Fibroblast of skin of back (primary cell): ENCODE measurements around the gene ITGB7.
"Not testable (repeated sequence)": the region's sequence is repeated elsewhere in the genome, so short reads cannot be mapped to it uniquely, and the experiment has no call there.

Source experiments
- DNase-seq: peaks from one replicate; pipeline ENCODE4 v3.0.0-alpha.2; 2013

ITGB7 gene

DNA sequence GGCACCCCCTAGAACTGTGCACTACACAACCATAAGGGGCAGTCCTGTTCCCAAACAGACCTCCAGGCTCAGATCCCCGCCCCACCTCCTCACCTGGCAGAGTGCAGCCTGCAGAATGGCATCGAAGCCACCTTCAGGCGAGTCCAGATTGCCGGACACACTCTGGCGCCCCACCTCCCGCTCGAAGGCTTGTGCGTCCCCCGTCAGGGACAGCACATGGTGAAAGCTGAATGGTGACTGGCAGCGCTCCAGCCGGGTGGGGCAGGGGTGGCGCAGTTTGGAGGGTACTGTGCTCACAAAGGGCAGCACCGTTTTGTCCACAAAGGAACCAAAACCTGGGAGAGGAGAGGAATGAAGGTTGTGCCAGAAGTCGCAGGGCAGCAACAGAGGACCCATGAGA, 10.6 kb downstream of the ITGB7 start:
- DNase-seq: no peak

GRCh38 chr12:53195516-53196420, 11.3 kb downstream of the ITGB7 start:
- no peak for DNase-seq

DNA sequence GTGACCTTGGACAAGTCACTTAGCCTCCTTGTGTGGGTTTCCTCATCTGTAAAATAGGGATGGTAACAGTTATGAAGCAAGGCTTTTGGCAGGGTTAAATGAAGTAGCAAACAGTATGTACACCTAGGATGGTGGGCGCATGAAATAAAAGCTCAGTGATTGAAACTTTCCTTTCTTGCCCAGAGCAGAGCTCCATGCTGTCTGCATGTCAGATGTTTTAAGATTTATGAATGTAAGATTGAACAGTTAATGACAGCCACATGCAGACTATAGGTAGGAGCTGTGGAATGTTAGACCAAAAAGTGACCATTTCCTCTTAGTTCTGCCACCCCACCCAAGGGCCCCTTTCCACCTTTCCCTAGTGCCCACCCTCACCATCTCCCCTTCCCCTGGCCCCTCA, 12.1 kb downstream of the ITGB7 start:
- no peak for DNase-seq

- no peak for DNase-seq
Observed at GRCh38 chr12:53193985-53194716, 12.9 kb downstream of the ITGB7 start.

- no peak for DNase-seq
Observed at GRCh38 chr12:53193040-53193439, 14.0 kb downstream of the ITGB7 start.

- no peak for DNase-seq
Observed at GRCh38 chr12:53192531-53193021, 14.5 kb downstream of the ITGB7 start.

- no peak for DNase-seq
Observed at GRCh38 chr12:53191885-53192530, 15.0 kb downstream of the ITGB7 start.

GRCh38 chr12:53191096-53191884, 15.8 kb downstream of the ITGB7 start:
- DNase-seq: no peak

- DNase-seq: peak; percentile 66
Observed at GRCh38 chr12:53190108-53190729, 16.8 kb downstream of the ITGB7 start.

GRCh38 chr12:53187145-53187899, 19.7 kb downstream of the ITGB7 start:
- DNase-seq: no peak

- DNase-seq: no peak
Observed at GRCh38 chr12:53186745-53187144, 20.3 kb downstream of the ITGB7 start.

- DNase-seq: no peak
Observed at GRCh38 chr12:53185582-53186153, 21.4 kb downstream of the ITGB7 start.

- DNase-seq: no peak
Observed at GRCh38 chr12:53184828-53185227, 22.2 kb downstream of the ITGB7 start.

- DNase-seq: no peak
Observed at GRCh38 chr12:53182903-53183302, 24.1 kb downstream of the ITGB7 start.

DNA sequence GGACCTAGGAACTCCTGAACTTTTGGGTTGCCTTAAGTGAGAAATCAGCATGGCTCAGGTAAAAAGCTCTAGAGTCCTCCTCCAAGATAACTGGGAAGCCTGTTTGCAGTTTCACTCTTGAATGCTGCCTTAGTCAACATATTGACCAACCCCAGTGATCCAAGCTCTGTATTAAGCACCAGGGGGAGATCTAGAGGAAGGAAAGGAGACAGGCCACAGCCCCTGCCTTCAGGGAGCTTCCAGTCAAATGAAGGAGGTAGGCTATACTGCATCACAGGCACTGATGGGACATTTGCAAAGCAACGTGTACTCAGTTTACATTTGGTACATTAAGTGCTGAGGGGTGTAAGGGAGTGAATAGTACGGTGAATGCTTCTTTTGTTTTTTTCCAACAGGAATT, 25.1 kb downstream of the ITGB7 start:
- DNase-seq: no peak

- peak; percentile 79 for DNase-seq
Observed at GRCh38 chr12:53180931-53181645, 26.0 kb downstream of the ITGB7 start.

DNA sequence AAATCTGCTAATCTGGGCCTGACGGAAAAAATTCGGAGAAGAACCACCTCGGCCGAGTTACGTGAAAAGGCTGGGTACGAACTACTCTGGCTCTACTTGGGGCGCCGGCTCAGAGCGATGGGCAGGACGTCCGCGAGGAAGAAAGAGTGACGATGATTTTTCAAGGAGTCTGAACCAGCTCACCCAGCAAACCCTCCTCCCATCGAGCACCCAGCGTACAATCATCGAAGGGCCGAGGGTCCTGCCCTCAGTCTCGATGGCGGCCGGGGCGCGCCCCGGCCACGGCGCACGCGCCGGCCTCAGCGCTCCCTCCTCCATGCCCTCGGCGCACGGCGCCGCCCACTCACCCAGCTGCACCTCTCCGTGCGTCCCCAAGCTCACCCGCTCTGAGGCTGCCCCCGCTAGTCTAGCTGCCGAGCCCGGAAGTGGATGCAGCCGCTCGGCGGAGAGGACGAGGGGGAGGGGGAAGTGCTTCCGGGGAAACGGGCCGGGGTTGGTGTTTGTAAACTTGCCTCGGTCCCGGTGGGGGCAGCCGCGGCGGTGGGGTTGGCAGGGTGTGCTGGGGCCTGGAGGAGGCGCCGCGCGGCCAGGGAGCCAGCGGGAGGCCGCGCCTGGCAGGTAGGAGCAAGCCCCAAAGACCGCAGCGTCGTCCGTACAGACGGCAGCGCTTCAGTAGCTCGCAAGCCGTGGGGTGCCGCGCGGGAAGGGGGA, 26.7 kb downstream of the ITGB7 start, which contains the start of the genes CSAD and ZNF740:
TSS of gene CSAD (minus strand) at position 706 of the 711 bp plus-strand sequence. CDS start 7,455 bp downstream, outside the sequence.
TSS of gene ZNF740 (plus strand) at position 503 of the 711 bp plus-strand sequence. CDS start 1,262 bp downstream, outside the sequence.
- DNase-seq: peak; percentile 98

DNA sequence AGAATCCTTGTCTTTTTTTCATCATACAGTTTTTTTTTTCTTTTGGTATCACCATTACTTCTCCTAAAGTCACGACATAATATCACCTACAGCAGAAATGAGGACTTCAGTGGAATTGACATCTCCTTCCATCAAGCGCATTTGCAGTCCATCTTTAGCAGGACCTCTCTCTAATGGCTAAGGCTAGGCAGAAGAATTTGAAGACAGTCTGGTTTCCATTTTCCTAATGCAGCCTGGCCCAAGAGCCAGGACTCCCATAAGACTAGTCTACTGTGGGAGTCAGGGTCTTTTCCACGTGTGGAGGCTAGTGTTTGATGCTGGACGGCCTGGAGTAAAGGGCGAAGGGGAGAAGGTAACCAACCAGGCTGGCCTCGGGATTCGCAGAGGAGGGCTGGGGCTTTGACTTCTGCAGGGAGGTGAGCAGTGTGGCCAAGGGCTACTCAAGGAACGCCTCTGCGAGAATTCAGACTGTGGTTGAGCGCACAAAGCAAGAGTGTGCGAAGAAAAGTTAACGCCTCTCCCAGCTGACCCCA, 27.3 kb downstream of the ITGB7 start:
- no peak for DNase-seq

- not testable (repeated sequence) for DNase-seq
Observed at GRCh38 chr12:53178803-53179202, 28.2 kb downstream of the ITGB7 start.
